Esophagus (tissue), 2 donors: ENCODE data around the gene RNF40. TPM values are rescaled to one million over a fixed set of nuclear protein-coding genes. Genes with fewer than 3 reads are reported as not detected.

Experiments
- H3K27ac ChIP-seq, 2 donors: one replicate each; pipeline ENCODE4 v1.5.1; 2013; ENCODE audit warnings: low read depth in 2 of 2, mild to moderate bottlenecking in 2 of 2, inconsistent platforms in 1 of 2, low read length in 1 of 2, moderate library complexity in 1 of 2
- H3K27me3 ChIP-seq, 2 donors: one replicate each; pipeline ENCODE4 v1.6.1; 2013; ENCODE audit warnings: low read length in 2 of 2, control low read depth in 1 of 2, mild to moderate bottlenecking in 1 of 2; ENCODE audit not compliant: insufficient read depth in 2 of 2, control insufficient read depth in 1 of 2
- H3K36me3 ChIP-seq, 2 donors: one replicate each; pipeline ENCODE4 v1.6.1; 2013; ENCODE audit warnings: low read length in 1 of 2; ENCODE audit not compliant: control insufficient read depth in 2 of 2, insufficient read depth in 2 of 2
- H3K4me1 ChIP-seq, 2 donors: one replicate each; pipeline ENCODE4 v1.6.1; 2013; ENCODE audit warnings: low read length in 1 of 2; ENCODE audit not compliant: control insufficient read depth in 2 of 2, insufficient read depth in 2 of 2
- H3K4me3 ChIP-seq, 2 donors: one replicate each; pipeline ENCODE4 v1.5.1; 2013; ENCODE audit warnings: low read length in 2 of 2, mild to moderate bottlenecking in 2 of 2, low read depth in 1 of 2, moderate library complexity in 1 of 2
- H3K9me3 ChIP-seq, 2 donors: one replicate each; pipeline ENCODE4 v1.6.1; 2013; ENCODE audit warnings: mild to moderate bottlenecking in 2 of 2, low read depth in 1 of 2, low read length in 1 of 2, moderate library complexity in 1 of 2; ENCODE audit not compliant: control insufficient read depth in 2 of 2, insufficient read depth in 1 of 2
- WGBS, 2 donors: extraction: QIAGEN DNeasy Blood & Tissue Kit; methylation state at CpG; one replicate each; pipeline ENCODE4 v1.1.7; 2013; 5-methylcytosine and 5-hydroxymethylcytosine counted together
- polyA plus RNA-seq, 2 donors: library from polyadenylated mRNA; stranded (reverse); fragments of 200-250 nt; gene quantifications; one replicate each; pipeline ENCODE4 v1.2.3, GENCODE V29; 2013
- donor health status: healthy with polysubstance abuse.
- donor health status: Bipolar disorder and iron deficiency.

Gene RNF40
- polyA plus RNA-seq, 2 donors = 39.9 to 64.1 TPM

- Histone ChIP-seq H3K4me3 (peak overlapping the region; percentile 88 to 91), H3K27me3 (no peaks in the 10 kb centered on the region), H3K27ac (peak overlapping the region in 1 of 2 donors; percentile 63), H3K4me1 (peaks cover 0 to 13% of the 10 kb centered on the region in 2 donors), H3K9me3 (no peaks in the 10 kb centered on the region), H3K36me3 (peaks cover 3 to 30% of the 10 kb centered on the region in 2 donors)
- WGBS, 2 donors = 28% methylated on average over 26 of the region's 26 CpGs
Observed at GRCh38 chr16:30760577-30761426, 1.3 kb upstream of the RNF40 start.

GRCh38 chr16:30761427-30761927 is 645 bp upstream of the RNF40 start:
- Histone ChIP-seq H3K4me3 (peak overlapping the region; percentile 88 to 91), H3K9me3 (no peaks in the 10 kb centered on the region), H3K27me3 (no peaks in the 10 kb centered on the region), H3K4me1 (peaks cover 0 to 13% of the 10 kb centered on the region in 2 donors), H3K27ac (peak overlapping the region; percentile 22 to 63), H3K36me3 (peaks cover 8 to 35% of the 10 kb centered on the region in 2 donors)
- 0 to 1% methylated on average over 62 to 64 of the region's 64 CpGs for WGBS, 2 donors

- Histone ChIP-seq H3K4me3 (peak overlapping the region; percentile 88 to 91), H3K9me3 (no peaks in the 10 kb centered on the region), H3K4me1 (peaks cover 0 to 13% of the 10 kb centered on the region in 2 donors), H3K36me3 (peaks cover 14 to 36% of the 10 kb centered on the region in 2 donors), H3K27me3 (no peaks in the 10 kb centered on the region), H3K27ac (peak overlapping the region; percentile 83 to 94)
- WGBS, 2 donors = 60 to 67% methylated on average over 15 of the region's 15 CpGs
Observed at GRCh38 chr16:30762991-30763725, 1.0 kb downstream of the RNF40 start.

GRCh38 chr16:30764086-30764485 is 2.0 kb downstream of the RNF40 start:
- Histone ChIP-seq H3K4me3 (no peak overlapping the region), H3K4me1 (peaks cover 0 to 13% of the 10 kb centered on the region in 2 donors), H3K36me3 (peaks cover 20 to 45% of the 10 kb centered on the region in 2 donors), H3K9me3 (no peaks in the 10 kb centered on the region), H3K27me3 (no peaks in the 10 kb centered on the region), H3K27ac (no peak overlapping the region)
- 89 to 93% methylated on average over 11 of the region's 11 CpGs for WGBS, 2 donors

- Histone ChIP-seq H3K27me3 (no peaks in the 10 kb centered on the region), H3K36me3 (peaks cover 26 to 53% of the 10 kb centered on the region in 2 donors), H3K4me3 (no peak overlapping the region), H3K4me1 (peaks cover 0 to 13% of the 10 kb centered on the region in 2 donors), H3K9me3 (no peaks in the 10 kb centered on the region), H3K27ac (no peak overlapping the region)
- 93 to 97% methylated on average over 12 of the region's 12 CpGs for WGBS, 2 donors
Observed at GRCh38 chr16:30764816-30765465, 2.8 kb downstream of the RNF40 start.

- Histone ChIP-seq H3K27me3 (no peaks in the 10 kb centered on the region), H3K36me3 (peaks cover 30 to 55% of the 10 kb centered on the region in 2 donors), H3K27ac (no peak overlapping the region), H3K4me3 (no peak overlapping the region), H3K9me3 (no peaks in the 10 kb centered on the region), H3K4me1 (peaks cover 0 to 10% of the 10 kb centered on the region in 2 donors)
- 90% methylated on average over 29 of the region's 29 CpGs for WGBS, 2 donors
Observed at GRCh38 chr16:30766206-30766932, 4.2 kb downstream of the RNF40 start.

GRCh38 chr16:30766933-30767284 is 4.8 kb downstream of the RNF40 start:
- no peak overlapping the region for H3K4me3 ChIP-seq
- 77 to 79% methylated on average over 4 of the region's 4 CpGs for WGBS, 2 donors
- peaks cover 0 to 10% of the 10 kb centered on the region in 2 donors for H3K4me1 ChIP-seq
- H3K36me3 ChIP-seq = peaks cover 34 to 60% of the 10 kb centered on the region in 2 donors
- no peaks in the 10 kb centered on the region for H3K9me3 ChIP-seq
- H3K27ac ChIP-seq = no peak overlapping the region
- no peaks in the 10 kb centered on the region for H3K27me3 ChIP-seq

GRCh38 chr16:30767767-30768465 is 5.8 kb downstream of the RNF40 start:
- Histone ChIP-seq H3K36me3 (peaks cover 35 to 67% of the 10 kb centered on the region in 2 donors), H3K9me3 (no peaks in the 10 kb centered on the region), H3K27ac (no peak overlapping the region), H3K4me3 (no peak overlapping the region), H3K27me3 (no peaks in the 10 kb centered on the region), H3K4me1 (peaks cover 0 to 8% of the 10 kb centered on the region in 2 donors)
- WGBS, 2 donors = 89% methylated on average over 18 of the region's 18 CpGs
